ENCODE data around the gene CNTD1. TPM values are rescaled to one million over a fixed set of nuclear protein-coding genes. Genes with fewer than 3 reads are reported as not detected.
"Not testable (repeated sequence)": the region's sequence is repeated elsewhere in the genome, so short reads cannot be mapped to it uniquely, and the experiment has no call there.

Gene CNTD1
- total RNA-seq, 2 donors from 2014 or later: 0.16 TPM; not detected in 1

GRCh38 chr17:42853597-42853967 lies 54.9 kb downstream of the CNTD1 start:
- H3K27me3 ChIP-seq: no peaks in the 10 kb centered on the region
- TF ChIP-seq, protein P1, sequence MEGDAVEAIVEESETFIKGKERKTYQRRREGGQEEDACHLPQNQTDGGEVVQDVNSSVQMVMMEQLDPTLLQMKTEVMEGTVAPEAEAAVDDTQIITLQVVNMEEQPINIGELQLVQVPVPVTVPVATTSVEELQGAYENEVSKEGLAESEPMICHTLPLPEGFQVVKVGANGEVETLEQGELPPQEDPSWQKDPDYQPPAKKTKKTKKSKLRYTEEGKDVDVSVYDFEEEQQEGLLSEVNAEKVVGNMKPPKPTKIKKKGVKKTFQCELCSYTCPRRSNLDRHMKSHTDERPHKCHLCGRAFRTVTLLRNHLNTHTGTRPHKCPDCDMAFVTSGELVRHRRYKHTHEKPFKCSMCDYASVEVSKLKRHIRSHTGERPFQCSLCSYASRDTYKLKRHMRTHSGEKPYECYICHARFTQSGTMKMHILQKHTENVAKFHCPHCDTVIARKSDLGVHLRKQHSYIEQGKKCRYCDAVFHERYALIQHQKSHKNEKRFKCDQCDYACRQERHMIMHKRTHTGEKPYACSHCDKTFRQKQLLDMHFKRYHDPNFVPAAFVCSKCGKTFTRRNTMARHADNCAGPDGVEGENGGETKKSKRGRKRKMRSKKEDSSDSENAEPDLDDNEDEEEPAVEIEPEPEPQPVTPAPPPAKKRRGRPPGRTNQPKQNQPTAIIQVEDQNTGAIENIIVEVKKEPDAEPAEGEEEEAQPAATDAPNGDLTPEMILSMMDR (IDR thresholded peaks at IDR 0.05): no peak
- peaks cover 0 to 14% of the 10 kb centered on the region in 2 donors for H3K4me1 ChIP-seq
- no peaks in the 10 kb centered on the region for H3K9me3 ChIP-seq
- DNase-seq (ENCODE audit: low spot score): no peak
- H3K36me3 ChIP-seq: no peaks in the 10 kb centered on the region
- peak overlapping the region in 1 of 2 donors; percentile 65 for H3K27ac ChIP-seq
- H3K4me3 ChIP-seq: peak overlapping the region; percentile 23 to 42

DNA sequence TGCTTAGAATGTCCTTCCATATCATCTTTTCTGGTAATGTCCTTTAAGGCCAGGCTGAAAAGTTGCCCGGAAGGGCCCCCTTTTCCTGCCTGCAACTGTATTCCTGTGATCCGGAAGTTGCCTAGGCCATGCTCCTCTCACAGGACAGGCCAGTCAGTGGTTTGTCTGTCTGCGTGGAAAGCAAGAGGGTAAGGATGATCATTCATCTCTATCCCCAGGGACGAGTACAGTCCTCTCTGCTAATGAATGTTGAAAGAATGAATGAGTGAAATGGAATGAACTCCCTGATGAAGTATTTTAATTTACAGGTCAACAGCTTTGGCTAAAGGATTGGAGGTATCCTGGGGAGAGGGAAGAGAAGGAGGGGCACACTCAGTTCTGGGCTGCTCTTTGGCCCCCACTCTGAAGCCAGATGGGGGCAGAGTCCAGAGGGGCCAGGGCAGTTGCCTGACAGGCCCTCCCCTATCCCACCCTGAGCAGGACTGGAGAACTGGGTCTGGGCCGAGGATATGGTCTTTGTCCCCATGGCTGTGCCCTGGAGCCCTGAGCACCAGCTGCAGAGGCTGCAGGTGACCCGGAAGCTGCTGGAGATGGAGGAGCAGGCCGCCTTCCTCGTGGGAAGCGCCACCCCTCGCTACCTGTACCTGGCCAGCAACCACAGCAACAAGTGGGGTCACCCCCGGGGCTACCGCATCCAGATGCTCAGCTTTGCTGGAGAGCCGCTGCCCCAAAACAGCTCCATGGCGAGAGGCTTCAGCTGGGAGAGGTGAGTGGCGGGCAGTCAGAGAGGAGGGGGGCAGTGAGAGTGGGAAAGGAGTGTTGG lies 55.5 kb downstream of the CNTD1 start:
- Histone ChIP-seq H3K9me3 (no peaks in the 10 kb centered on the region), H3K27me3 (no peaks in the 10 kb centered on the region), H3K4me1 (peaks cover 0 to 14% of the 10 kb centered on the region in 2 donors), H3K4me3 (peak overlapping the region in 1 of 2 donors; percentile 42), H3K36me3 (no peaks in the 10 kb centered on the region), H3K27ac (no peak overlapping the region)
- TF ChIP-seq, protein P1 (IDR thresholded peaks at IDR 0.05): no peak
- DNase-seq (ENCODE audit: low spot score): no peak

DNA sequence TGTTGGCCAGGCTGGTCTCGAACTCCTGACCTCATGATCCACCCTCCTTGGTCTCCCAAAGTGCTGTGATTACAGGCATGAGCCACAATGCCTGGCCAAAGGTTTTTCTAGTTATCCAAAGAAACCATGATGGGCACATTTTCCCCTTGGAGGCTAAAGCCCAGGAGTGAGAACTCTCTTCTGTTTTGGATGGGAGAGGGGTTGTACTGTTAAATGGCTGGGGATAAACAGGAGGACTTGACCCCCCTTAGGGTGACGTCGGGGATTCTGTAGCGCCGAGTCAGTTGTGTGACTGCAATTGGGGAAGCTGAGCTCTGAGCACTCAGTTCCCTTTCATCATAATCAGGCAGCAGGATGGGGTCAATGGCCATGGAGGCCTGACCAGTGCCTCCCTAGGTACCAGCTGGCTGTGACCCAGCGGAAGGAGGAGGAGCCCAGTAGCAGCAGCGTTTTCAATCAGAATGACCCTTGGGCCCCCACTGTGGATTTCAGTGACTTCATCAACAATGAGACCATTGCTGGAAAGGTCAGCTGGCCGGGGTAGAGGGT lies 56.5 kb downstream of the CNTD1 start:
- Histone ChIP-seq H3K27ac (no peak overlapping the region), H3K36me3 (no peaks in the 10 kb centered on the region), H3K4me1 (peaks cover 0 to 7% of the 10 kb centered on the region in 2 donors), H3K4me3 (no peak overlapping the region), H3K9me3 (no peaks in the 10 kb centered on the region), H3K27me3 (no peaks in the 10 kb centered on the region)
- TF ChIP-seq, protein P1 (IDR thresholded peaks at IDR 0.05): no peak
- no peak for DNase-seq (ENCODE audit: low spot score)

GRCh38 chr17:42856093-42856492 lies 57.4 kb downstream of the CNTD1 start:
- H3K27me3 ChIP-seq; H3K27ac ChIP-seq; H3K9me3 ChIP-seq; H3K4me3 ChIP-seq; H3K36me3 ChIP-seq; DNase-seq (ENCODE audit: low spot score); H3K4me1 ChIP-seq: not testable (repeated sequence)

DNA sequence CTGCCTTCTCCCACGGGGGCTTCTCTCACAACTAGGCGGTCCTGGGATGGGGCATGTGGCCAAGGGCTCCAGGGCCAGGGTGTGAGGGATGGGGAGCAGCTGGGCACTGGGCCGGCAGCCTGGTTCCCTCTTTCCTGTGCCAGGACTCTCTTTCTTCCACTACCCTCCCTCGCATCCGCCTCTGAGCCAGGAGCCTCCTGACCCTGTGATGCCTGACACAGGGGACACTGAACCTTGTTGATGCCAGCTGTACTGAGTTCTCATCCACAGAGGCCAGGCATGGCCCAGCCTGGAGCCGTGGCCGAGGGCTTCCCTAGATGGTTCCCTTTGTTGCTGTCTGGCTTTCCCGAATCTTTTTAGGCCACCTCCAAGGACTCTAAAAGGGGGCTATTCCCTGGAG lies 57.9 kb downstream of the CNTD1 start:
- DNase-seq (ENCODE audit: low spot score); H3K9me3 ChIP-seq; H3K27me3 ChIP-seq; H3K4me3 ChIP-seq; H3K4me1 ChIP-seq; H3K36me3 ChIP-seq; H3K27ac ChIP-seq: not testable (repeated sequence)

GRCh38 chr17:42857389-42857788 lies 58.7 kb downstream of the CNTD1 start:
- Histone ChIP-seq H3K36me3 (no peaks in the 10 kb centered on the region), H3K9me3 (no peaks in the 10 kb centered on the region), H3K27ac (no peak overlapping the region), H3K4me1 (no peaks in the 10 kb centered on the region), H3K4me3 (no peak overlapping the region), H3K27me3 (no peaks in the 10 kb centered on the region)
- no peak for DNase-seq (ENCODE audit: low spot score)
- TF ChIP-seq, protein P1 (IDR thresholded peaks at IDR 0.05): no peak

Small RNAs within 50 kb of the gene (microRNA-seq; reads per million reads assigned to microRNA genes)
- 0 reads per million in 2 donors for gene MIR6781 (ENCODE audit: borderline number of aligned reads in 2 of 2, borderline replicate concordance in 1 of 2)

Other genes starting within 250 kb of the CNTD1 start
- gene HSD17B1, start 245.9 kb upstream of the CNTD1 start, total RNA-seq: under 1 TPM; 0.39 to 0.78 TPM
- gene COASY, start 236.7 kb upstream of the CNTD1 start, total RNA-seq: 10 to 100 TPM; 18.1 to 19.0 TPM
- gene MLX, start 231.8 kb upstream of the CNTD1 start, total RNA-seq: 10 to 100 TPM; 40.1 to 63.6 TPM
- 1 to 10 TPM; 1.2 to 1.6 TPM for gene PSMC3IP, start 221.1 kb upstream of the CNTD1 start, total RNA-seq
- gene RETREG3, start 189.5 kb upstream of the CNTD1 start, total RNA-seq: 10 to 100 TPM; 30.4 to 31.1 TPM
- gene TUBG1, start 189.2 kb upstream of the CNTD1 start, total RNA-seq: 10 to 100 TPM; 28.8 to 55.9 TPM
- 10 to 100 TPM; 18.2 to 25.7 TPM for gene TUBG2, start 139.6 kb upstream of the CNTD1 start, total RNA-seq
- gene PLEKHH3, start 121.9 kb upstream of the CNTD1 start, total RNA-seq: 10 to 100 TPM; 14.5 to 26.5 TPM
- 1 to 10 TPM; 1.3 to 4.4 TPM for gene CCR10, start 117.0 kb upstream of the CNTD1 start, total RNA-seq
- gene CNTNAP1, start 116.3 kb upstream of the CNTD1 start, total RNA-seq: 1 to 10 TPM in 1 of 2 donors, under 1 TPM in 1; 0.96 to 2.0 TPM
- gene EZH1, start 53.8 kb upstream of the CNTD1 start, total RNA-seq: 10 to 100 TPM; 30.5 to 32.5 TPM
- 10 to 100 TPM; 28.9 to 35.2 TPM for gene RAMP2, start 37.6 kb upstream of the CNTD1 start, total RNA-seq
- gene VPS25, start 25.4 kb upstream of the CNTD1 start, total RNA-seq: 10 to 100 TPM; 37.9 to 39.8 TPM
- under 1 TPM in 1 of 2 donors, not detected in 1; 0.08 TPM for gene WNK4, start 18.3 kb upstream of the CNTD1 start, total RNA-seq
- gene COA3, start 157 bp upstream of the CNTD1 start, total RNA-seq: 10 to 100 TPM; 71.6 to 77.4 TPM
- 100 to 1,000 TPM in 1 of 2 donors, 10 to 100 TPM in 1; 67.9 to 105 TPM for gene BECN1, start 25.4 kb downstream of the CNTD1 start, total RNA-seq
- 10 to 100 TPM; 63.8 to 66.1 TPM for gene PSME3, start 34.5 kb downstream of the CNTD1 start, total RNA-seq
- gene AOC2, start 45.7 kb downstream of the CNTD1 start, total RNA-seq: under 1 TPM in 1 of 2 donors, not detected in 1; 0.55 TPM
- gene AOC3, start 52.3 kb downstream of the CNTD1 start, total RNA-seq: 10 to 100 TPM in 1 of 2 donors, 1 to 10 TPM in 1; 7.8 to 10.3 TPM
- not detected for gene G6PC1, start 101.9 kb downstream of the CNTD1 start, total RNA-seq
- gene AARSD1, start 165.6 kb downstream of the CNTD1 start, total RNA-seq: 10 to 100 TPM; 17.8 to 24.6 TPM
- gene PTGES3L, start 181.2 kb downstream of the CNTD1 start, total RNA-seq: 10 to 100 TPM; 29.6 to 52.3 TPM
- gene RUNDC1, start 181.7 kb downstream of the CNTD1 start, total RNA-seq: 10 to 100 TPM in 1 of 2 donors, 1 to 10 TPM in 1; 9.9 to 11.1 TPM
- 1,000 to 10,000 TPM in 1 of 2 donors, 100 to 1,000 TPM in 1; 551 to 1,071 TPM for gene RPL27, start 199.6 kb downstream of the CNTD1 start, total RNA-seq
- 10 to 100 TPM; 11.4 to 19.0 TPM for gene IFI35, start 207.9 kb downstream of the CNTD1 start, total RNA-seq
- gene VAT1, start 223.5 kb downstream of the CNTD1 start, total RNA-seq: 10 to 100 TPM; 51.4 to 99.8 TPM
- gene RND2, start 226.4 kb downstream of the CNTD1 start, total RNA-seq: 1 to 10 TPM in 1 of 2 donors, under 1 TPM in 1; 0.63 to 3.5 TPM